ENCODE data around the gene BAK1.

DNA sequence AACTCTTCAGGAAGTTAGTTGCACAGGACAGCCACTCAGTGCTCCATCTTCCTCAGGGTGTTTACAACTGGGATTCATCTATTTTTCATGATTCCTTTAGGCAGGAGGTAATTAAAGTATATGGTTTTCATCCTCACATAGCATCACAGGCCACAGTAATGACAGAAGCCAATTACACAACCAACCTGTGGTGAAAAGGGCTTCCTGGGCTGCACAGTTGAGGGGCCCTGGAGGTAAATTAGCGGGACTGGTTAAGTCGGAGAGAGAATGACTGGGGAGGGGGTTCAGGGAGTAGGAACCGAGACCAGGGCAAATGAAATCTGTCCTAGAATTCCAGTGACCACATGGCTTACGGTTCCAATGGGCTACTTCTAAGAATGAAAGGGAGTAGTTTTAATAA is 37.0 kb downstream of the BAK1 start:
- TF ChIP-seq, protein P1, sequence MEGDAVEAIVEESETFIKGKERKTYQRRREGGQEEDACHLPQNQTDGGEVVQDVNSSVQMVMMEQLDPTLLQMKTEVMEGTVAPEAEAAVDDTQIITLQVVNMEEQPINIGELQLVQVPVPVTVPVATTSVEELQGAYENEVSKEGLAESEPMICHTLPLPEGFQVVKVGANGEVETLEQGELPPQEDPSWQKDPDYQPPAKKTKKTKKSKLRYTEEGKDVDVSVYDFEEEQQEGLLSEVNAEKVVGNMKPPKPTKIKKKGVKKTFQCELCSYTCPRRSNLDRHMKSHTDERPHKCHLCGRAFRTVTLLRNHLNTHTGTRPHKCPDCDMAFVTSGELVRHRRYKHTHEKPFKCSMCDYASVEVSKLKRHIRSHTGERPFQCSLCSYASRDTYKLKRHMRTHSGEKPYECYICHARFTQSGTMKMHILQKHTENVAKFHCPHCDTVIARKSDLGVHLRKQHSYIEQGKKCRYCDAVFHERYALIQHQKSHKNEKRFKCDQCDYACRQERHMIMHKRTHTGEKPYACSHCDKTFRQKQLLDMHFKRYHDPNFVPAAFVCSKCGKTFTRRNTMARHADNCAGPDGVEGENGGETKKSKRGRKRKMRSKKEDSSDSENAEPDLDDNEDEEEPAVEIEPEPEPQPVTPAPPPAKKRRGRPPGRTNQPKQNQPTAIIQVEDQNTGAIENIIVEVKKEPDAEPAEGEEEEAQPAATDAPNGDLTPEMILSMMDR (IDR thresholded peaks at IDR 0.05; ENCODE audit: insufficient read depth, low read depth, low read length), result no peak
- TF ChIP-seq EZH2 (IDR thresholded peaks at IDR 0.05; ENCODE audit: insufficient read depth, low read length), result no peak
